GM12892 (cell line): ENCODE results near the gene GAB3.

ENCODE experiments used
- DNase-seq: peaks from one replicate; pipeline ENCODE4 v3.0.0; 2011; ENCODE audit not compliant: insufficient read length
- FAIRE-seq: peaks from 2 replicates; lab custom pipeline; 2011; peaks lifted over from hg19 to GRCh38; lab: Jason Lieb, UNC
- POLR2A ChIP-seq: IDR thresholded peaks from 2 replicates; pipeline ENCODE4 v1.6.1; 2011; ENCODE audit warnings: low read depth, low read length, control low read depth
- POLR2AphosphoS5 ChIP-seq: IDR thresholded peaks from 2 replicates; pipeline ENCODE4 v1.6.1; 2011; ENCODE audit warnings: low read depth, low read length, control low read depth
- TAF1 ChIP-seq: IDR thresholded peaks from 2 replicates; pipeline ENCODE4 v1.6.1; 2011; ENCODE audit warnings: low read depth, mild to moderate bottlenecking, control low read depth, low read length, borderline replicate concordance

GAB3 gene

DNA sequence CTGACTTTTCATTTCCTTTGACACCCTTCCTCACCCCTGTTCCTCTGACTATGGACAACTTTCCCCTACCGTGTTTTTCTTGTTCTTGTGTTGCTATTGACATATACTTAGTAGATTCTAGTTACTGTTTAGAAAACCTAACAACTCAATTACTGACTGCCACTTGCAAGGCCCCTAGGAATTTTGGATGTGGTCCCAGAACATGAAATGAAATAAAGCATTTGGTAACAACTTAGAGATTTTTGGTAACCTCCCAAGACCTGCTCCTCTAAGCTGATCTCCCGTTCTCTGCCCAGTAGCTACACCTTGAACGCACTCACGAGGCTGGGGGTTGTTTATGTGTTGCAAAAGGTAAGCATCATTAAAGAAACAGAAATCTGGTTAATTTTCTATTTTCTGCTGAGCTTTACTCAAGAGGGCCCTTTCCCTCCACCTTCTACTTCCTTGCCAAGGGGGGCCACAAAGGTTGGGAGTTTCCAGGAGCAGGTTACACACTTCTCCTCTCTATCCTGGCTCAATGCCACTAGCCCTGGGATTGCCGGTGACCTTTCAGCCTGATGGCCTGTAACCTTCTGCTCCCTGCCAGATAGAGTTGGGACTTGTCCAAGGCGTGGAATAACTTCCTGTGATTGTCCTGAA, 20.5 kb downstream of the GAB3 start:
- TF ChIP-seq TAF1 (no peak), POLR2AphosphoS5 (no peak), POLR2A (no peak)
- DNase-seq (no peak), FAIRE-seq (no peak)

DNA sequence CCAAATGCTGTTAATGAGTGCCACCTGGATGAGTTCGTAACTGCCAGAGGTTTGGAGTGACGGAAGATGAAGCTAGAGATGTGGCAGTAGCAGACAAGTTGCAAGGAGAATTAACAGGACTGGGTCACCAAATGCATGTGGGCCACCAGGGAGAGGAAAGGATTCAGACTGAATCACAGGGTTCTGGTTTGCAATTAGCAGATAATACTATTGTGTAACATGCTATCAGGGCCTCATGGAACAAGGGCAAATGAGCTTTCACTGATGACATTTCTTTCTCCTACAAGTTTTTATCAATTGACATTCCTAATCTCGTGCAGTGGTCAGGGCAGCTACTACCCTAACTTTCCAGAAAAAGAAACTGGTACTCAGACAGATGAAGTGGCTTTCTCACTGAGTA, 21.4 kb downstream of the GAB3 start:
- no peak for TF ChIP-seq POLR2AphosphoS5
- TF ChIP-seq POLR2A: no peak
- no peak for TF ChIP-seq TAF1
- DNase-seq (no peak), FAIRE-seq (peak; percentile 17)

GRCh38 chrX:154728431-154729190, 22.3 kb downstream of the GAB3 start:
- no peak for TF ChIP-seq TAF1
- no peak for TF ChIP-seq POLR2A
- no peak for TF ChIP-seq POLR2AphosphoS5
- DNase-seq (no peak), FAIRE-seq (no peak)

- DNase-seq: no peak
- FAIRE-seq: no peak
- TF ChIP-seq TAF1 (no peak), POLR2A (no peak), POLR2AphosphoS5 (no peak)
Observed at GRCh38 chrX:154727871-154728270, 23.0 kb downstream of the GAB3 start.

- no peak for TF ChIP-seq POLR2AphosphoS5
- TF ChIP-seq TAF1: no peak
- no peak for TF ChIP-seq POLR2A
- DNase-seq (no peak), FAIRE-seq (peak; percentile 75)
Observed at GRCh38 chrX:154727418-154727817, 23.5 kb downstream of the GAB3 start.

- FAIRE-seq (peak; percentile 60), DNase-seq (no peak)
Observed at GRCh38 chrX:154724993-154725756, 25.7 kb downstream of the GAB3 start.

GRCh38 chrX:154721155-154721554, 29.7 kb downstream of the GAB3 start:
- FAIRE-seq: no peak
- TF ChIP-seq POLR2AphosphoS5 (no peak), POLR2A (no peak), TAF1 (no peak)
- DNase-seq: no peak

More at GRCh38 chrX:154724993-154725756, 25.7 kb downstream of the GAB3 start:
- TF ChIP-seq POLR2A: no peak
- TF ChIP-seq TAF1: no peak
- TF ChIP-seq POLR2AphosphoS5: no peak

DNA sequence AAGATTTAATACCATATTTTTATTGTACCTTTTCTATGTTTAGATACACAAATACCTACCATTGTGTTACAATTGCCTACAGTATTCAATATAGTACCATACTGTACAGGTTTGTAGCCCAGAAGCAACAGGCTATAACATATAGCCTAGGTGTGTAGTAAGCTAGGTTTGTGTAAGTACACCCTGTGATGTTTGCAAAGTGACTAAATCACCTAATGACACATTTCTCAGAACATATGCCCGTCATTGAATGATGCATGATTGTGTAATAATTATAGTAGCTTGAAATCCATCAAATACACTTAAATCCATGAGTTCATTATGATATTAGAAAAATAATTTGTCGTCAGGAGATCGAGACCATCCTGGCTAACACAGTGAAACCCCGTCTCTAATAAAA, 30.8 kb downstream of the GAB3 start:
- no peak for TF ChIP-seq POLR2A
- TF ChIP-seq TAF1: no peak
- TF ChIP-seq POLR2AphosphoS5: no peak
- peak; percentile 54 for FAIRE-seq
- DNase-seq: no peak

DNA sequence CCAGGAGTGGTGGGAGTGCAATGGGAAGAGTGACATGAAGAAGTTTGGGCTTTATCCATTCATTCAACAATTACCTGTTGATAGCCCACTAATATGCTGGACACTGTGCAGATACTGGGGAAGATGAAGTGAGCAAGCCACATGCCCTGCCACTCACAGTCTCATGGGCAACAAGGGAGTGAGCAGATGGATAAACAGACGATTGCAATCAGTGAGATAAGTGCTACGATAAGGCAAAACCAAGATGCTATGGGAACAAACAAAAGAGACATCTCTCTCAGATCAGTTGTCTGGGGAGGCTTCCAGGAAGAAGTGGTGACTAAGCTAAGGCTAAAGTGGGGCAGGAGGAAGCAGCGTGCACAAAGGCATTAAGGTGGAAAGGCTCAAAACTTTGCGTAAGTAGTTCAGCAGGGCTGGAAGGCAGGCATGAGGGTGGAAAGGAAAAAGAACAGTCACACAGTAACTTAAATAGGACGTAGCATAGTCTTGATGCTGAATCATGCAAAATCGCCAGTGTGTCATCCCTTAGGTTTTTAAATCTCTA, 31.7 kb downstream of the GAB3 start:
- DNase-seq (no peak), FAIRE-seq (no peak)
- TF ChIP-seq POLR2AphosphoS5 (no peak), TAF1 (no peak)

- FAIRE-seq: no peak
- DNase-seq: no peak
- TF ChIP-seq TAF1 (no peak), POLR2A (no peak), POLR2AphosphoS5 (no peak)
Observed at GRCh38 chrX:154718616-154719015, 32.3 kb downstream of the GAB3 start.

DNA sequence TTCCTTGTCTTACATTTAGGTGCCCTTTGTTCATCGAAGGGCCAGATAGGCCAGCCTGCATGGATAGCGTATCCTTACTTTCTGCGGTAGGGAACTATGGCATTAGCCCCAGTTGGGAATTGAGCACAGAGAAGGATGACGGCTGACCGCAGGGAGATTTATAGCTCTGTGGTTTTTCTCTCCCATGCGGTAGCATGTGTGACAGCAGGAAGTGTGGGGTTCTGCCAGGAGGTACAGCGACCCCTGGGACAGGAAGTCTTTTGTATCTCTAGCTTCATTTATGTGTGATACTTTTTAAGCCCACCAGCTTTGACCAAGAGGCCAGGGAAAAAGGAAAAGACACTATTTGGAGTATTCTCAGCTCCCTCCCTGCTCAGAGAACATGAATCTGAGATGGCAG, 33.1 kb downstream of the GAB3 start:
- no peak for TF ChIP-seq TAF1
- TF ChIP-seq POLR2AphosphoS5: no peak
- no peak for TF ChIP-seq POLR2A
- DNase-seq (no peak), FAIRE-seq (no peak)
